Gastrocnemius medialis (tissue), 4 donors: ENCODE results near the gene DIP2A. TPM values are rescaled to one million over a fixed set of nuclear protein-coding genes. Genes with fewer than 3 reads are reported as not detected.

Experiments used
- ATAC-seq, 2 donors: fragments of 150-250 bp; one replicate each; pipeline ENCODE4 v1.9.1; 2016
- DNase-seq, 2 donors: peaks; one replicate each; pipeline ENCODE4 v3.0.0-alpha.2; 2019
- H3K27ac ChIP-seq, 4 donors: fragments of 200-600 bp; sonication (generic); 1 replicate in 1 of 4; 2 replicates in 3 of 4; pipeline ENCODE4 v1.5.1; 2016 to 2018; ENCODE audit warnings: mild to moderate bottlenecking in 2 of 4, moderate library complexity in 1 of 4
- H3K27me3 ChIP-seq, 3 donors: fragments of 200-600 bp; sonication (generic) in 2 of 3; 1 replicate in 1 of 3; 2 replicates in 2 of 3; pipeline versions ENCODE4 v1.5.1 to v1.6.0; 2016 to 2019; ENCODE audit warnings: mild to moderate bottlenecking in 1 of 3, moderate library complexity in 1 of 3
- H3K36me3 ChIP-seq, 2 donors: fragments of 200-600 bp; sonication (generic) in 1 of 2; one replicate each; pipeline ENCODE4 v1.5.1; 2017 to 2018
- H3K4me1 ChIP-seq, 2 donors: fragments of 200-600 bp; sonication (generic) in 1 of 2; one replicate each; pipeline ENCODE4 v1.5.1; 2016 to 2017; ENCODE audit warnings: mild to moderate bottlenecking in 2 of 2
- H3K4me3 ChIP-seq, 4 donors: fragments of 200-600 bp; sonication (generic) in 3 of 4; 1 replicate in 1 of 4; 2 replicates in 3 of 4; pipeline ENCODE4 v1.5.1; 2016 to 2019; ENCODE audit warnings: mild to moderate bottlenecking in 2 of 4
- H3K9me3 ChIP-seq, 3 donors: fragments of 200-600 bp; sonication (generic) in 2 of 3; 1 replicate in 1 of 3; 2 replicates in 2 of 3; pipeline ENCODE4 v1.5.1; 2016 to 2019
- POLR2A ChIP-seq, 2 donors: fragments of 450-650 bp; IDR thresholded peaks; one replicate each; pipeline ENCODE4 v1.6.1; 2017; ENCODE audit warnings: antibody characterized with exemption in 2 of 2, mild to moderate bottlenecking in 2 of 2, moderate library complexity in 2 of 2
- in situ Hi-C, 4 donors: fragments of 200-750 bp; cut with MboI; loops; one replicate each; pipeline versions ENCODE4 v1.15.0 to v1.8.0; 2017; ENCODE audit warnings: low sequenced_read_pairs in 4 of 4
- intact Hi-C: fragments of 100-400 bp; cut with DNase I; formaldehyde crosslinking; loops from one replicate; pipeline ENCODE4 v1.15.1; 2023; ENCODE audit warnings: low total_unique reads
- total RNA-seq, 4 donors: library from RNA; depleted of rRNA; stranded (reverse); fragments of >200 nt; gene quantifications; one replicate each; pipeline versions ENCODE4 v1.1.0 to v1.2.3, GENCODE V29; 2016
- TF ChIP-seq, protein P1 (sequence below), 5 experiments: fragments of 450-650 bp in 3 of 5; fragments of 200-600 bp in 2 of 5; sonication (generic) in 2 of 5; IDR thresholded peaks in 4 of 5; conservative IDR thresholded peaks in 1 of 5; 1 replicate in 4 of 5; 2 replicates in 1 of 5; pipeline ENCODE4 v1.5.1; 2016 to 2019; ENCODE audit warnings: antibody characterized with exemption in 5 of 5, mild to moderate bottlenecking in 3 of 5, moderate library complexity in 3 of 5

Gene DIP2A
- total RNA-seq, 4 donors from 2014 or later = 6.3 to 15.5 (median 11.8) TPM

DNA sequence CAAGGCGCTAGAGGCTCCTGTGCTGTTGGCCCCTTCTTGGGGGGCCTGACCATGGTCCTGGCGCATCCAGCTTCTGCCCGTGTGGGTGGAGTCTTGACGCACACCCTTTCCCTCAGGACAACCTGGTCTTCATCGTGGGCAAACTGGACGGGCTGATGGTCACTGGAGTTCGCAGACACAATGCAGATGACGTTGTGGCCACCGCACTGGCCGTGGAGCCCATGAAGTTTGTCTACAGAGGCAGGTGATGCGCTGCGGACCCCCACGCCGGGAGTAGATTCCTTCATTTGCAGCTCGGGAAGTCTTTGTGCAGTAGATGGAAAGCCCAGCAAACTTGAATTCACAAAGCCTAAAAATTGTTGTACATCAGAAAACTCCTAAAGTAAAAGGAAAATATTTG lies 88.1 kb downstream of the DIP2A start:
- peaks cover 0 to 81% of the 10 kb centered on the region in 2 donors for H3K36me3 ChIP-seq
- no peaks in the 10 kb centered on the region for H3K9me3 ChIP-seq
- no peaks in the 10 kb centered on the region for H3K4me1 ChIP-seq
- TF ChIP-seq, protein P1, sequence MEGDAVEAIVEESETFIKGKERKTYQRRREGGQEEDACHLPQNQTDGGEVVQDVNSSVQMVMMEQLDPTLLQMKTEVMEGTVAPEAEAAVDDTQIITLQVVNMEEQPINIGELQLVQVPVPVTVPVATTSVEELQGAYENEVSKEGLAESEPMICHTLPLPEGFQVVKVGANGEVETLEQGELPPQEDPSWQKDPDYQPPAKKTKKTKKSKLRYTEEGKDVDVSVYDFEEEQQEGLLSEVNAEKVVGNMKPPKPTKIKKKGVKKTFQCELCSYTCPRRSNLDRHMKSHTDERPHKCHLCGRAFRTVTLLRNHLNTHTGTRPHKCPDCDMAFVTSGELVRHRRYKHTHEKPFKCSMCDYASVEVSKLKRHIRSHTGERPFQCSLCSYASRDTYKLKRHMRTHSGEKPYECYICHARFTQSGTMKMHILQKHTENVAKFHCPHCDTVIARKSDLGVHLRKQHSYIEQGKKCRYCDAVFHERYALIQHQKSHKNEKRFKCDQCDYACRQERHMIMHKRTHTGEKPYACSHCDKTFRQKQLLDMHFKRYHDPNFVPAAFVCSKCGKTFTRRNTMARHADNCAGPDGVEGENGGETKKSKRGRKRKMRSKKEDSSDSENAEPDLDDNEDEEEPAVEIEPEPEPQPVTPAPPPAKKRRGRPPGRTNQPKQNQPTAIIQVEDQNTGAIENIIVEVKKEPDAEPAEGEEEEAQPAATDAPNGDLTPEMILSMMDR (IDR thresholded peaks at IDR 0.05 in 4 of 5, conservative IDR thresholded peaks at IDR 0.05 in 1 of 5) = no peak
- TF ChIP-seq POLR2A (IDR thresholded peaks at IDR 0.05) = no peak
- no peaks in the 10 kb centered on the region for H3K27me3 ChIP-seq
- ATAC-seq = no peak
- intact Hi-C loops = no loop called here
- H3K27ac ChIP-seq = no peak overlapping the region
- in situ Hi-C loops = no loop called here
- no peak overlapping the region for H3K4me3 ChIP-seq
- DNase-seq = no peak

DNA sequence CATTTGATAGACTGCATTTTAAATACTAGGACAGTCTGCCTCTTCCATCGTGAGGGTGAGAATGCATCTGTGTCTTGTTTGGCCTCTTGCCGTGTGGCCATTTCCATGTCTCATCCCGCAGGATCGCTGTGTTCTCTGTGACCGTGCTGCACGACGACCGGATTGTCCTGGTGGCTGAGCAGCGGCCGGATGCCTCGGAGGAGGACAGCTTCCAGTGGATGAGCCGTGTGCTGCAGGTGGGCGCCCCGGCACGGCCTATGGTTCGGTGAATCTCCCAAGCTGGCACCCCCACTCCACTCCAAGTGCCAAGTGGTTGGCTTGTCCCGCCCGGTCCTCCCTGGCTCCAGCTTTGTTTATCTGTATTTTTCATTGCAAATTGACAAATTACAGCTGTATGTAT lies 91.0 kb downstream of the DIP2A start:
- peaks cover 0 to 74% of the 10 kb centered on the region in 2 donors for H3K36me3 ChIP-seq
- H3K27me3 ChIP-seq = no peaks in the 10 kb centered on the region
- no peak overlapping the region for H3K4me3 ChIP-seq
- no peaks in the 10 kb centered on the region for H3K9me3 ChIP-seq
- ATAC-seq (no peak), DNase-seq (no peak)
- in situ Hi-C loops (no loop called here), intact Hi-C loops (no loop called here)
- no peak overlapping the region for H3K27ac ChIP-seq
- no peak for TF ChIP-seq POLR2A (IDR thresholded peaks at IDR 0.05)
- TF ChIP-seq, protein P1 (IDR thresholded peaks at IDR 0.05 in 4 of 5, conservative IDR thresholded peaks at IDR 0.05 in 1 of 5) = no peak
- no peaks in the 10 kb centered on the region for H3K4me1 ChIP-seq

DNA sequence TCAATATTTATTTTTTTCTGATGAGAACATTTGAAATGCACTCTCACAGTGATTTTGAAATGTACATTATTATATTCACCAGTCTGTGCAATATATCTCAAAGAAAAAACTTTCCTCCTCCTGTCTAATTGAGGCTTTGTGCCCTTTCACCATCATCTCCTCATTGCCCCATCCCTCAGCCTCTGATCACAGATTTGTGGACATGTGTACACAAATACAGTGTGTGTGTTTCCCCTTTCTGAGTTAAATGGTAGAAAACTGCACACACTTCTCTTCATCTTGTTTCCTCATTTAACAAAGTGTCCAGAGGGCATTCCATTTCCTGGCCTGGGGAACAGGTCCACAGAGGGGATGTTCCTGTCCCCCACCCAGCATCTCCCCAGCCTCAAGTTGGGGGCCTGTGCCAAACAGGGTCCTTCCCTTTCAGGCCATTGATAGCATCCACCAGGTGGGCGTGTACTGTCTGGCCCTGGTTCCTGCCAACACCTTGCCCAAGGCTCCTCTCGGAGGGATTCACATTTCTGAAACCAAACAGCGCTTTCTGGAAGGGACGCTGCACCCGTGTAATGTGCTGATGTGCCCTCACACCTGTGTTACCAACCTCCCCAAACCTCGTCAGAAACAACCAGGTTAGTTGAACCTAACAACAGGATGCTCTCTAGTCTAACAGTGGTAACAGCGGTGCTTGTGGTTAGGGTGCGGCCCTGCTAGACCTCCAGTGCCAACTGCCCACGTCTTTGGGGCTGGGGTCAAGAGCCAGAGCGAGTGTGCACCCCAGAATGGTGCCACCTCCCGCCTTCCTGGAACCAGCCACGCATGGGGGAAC lies 91.6 kb downstream of the DIP2A start:
- Histone ChIP-seq H3K4me1 (no peaks in the 10 kb centered on the region), H3K9me3 (no peaks in the 10 kb centered on the region), H3K4me3 (no peak overlapping the region), H3K27me3 (no peaks in the 10 kb centered on the region), H3K36me3 (peaks cover 0 to 79% of the 10 kb centered on the region in 2 donors), H3K27ac (no peak overlapping the region)
- DNase-seq (no peak), ATAC-seq (no peak)
- intact Hi-C loops = no loop called here
- TF ChIP-seq POLR2A (IDR thresholded peaks at IDR 0.05) = no peak
- TF ChIP-seq, protein P1 (IDR thresholded peaks at IDR 0.05 in 4 of 5, conservative IDR thresholded peaks at IDR 0.05 in 1 of 5) = no peak
- in situ Hi-C loops = no loop called here

DNA sequence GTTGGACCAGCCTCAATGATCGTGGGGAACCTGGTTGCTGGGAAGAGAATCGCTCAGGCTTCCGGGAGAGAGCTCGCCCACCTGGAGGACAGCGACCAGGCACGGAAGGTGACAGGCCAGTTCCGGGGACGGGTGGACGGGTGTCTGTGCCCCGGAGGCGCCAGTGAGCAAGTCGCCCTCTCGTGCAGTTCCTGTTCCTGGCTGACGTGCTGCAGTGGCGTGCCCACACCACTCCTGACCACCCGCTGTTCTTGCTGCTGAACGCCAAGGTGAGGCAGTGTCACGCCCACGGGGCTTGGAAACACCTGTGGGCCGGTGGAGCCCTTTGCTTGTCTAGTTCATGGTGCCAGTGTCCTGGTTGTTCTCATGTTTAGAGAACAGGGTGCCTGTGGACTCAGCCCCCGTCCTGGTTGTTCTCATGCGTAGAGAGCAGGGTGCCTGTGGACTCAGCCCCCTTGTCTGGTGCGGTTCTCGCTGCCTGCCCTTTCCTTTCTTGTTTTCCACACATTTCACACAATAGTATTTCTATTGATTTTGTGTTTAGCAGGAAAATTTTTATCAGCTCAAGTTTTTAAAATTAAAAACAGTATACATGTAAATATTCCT lies 93.0 kb downstream of the DIP2A start:
- DNase-seq (no peak), ATAC-seq (no peak)
- Histone ChIP-seq H3K36me3 (peaks cover 0 to 77% of the 10 kb centered on the region in 2 donors), H3K27me3 (no peaks in the 10 kb centered on the region), H3K4me3 (no peak overlapping the region), H3K27ac (no peak overlapping the region), H3K4me1 (no peaks in the 10 kb centered on the region), H3K9me3 (no peaks in the 10 kb centered on the region)
- intact Hi-C loops (no loop called here), in situ Hi-C loops (no loop called here)
- TF ChIP-seq, protein P1 (IDR thresholded peaks at IDR 0.05 in 4 of 5, conservative IDR thresholded peaks at IDR 0.05 in 1 of 5) = no peak
- no peak for TF ChIP-seq POLR2A (IDR thresholded peaks at IDR 0.05)
